LHCN-M2 (cell line): ENCODE results near the gene CACNA1B. TPM values are rescaled to one million over a fixed set of nuclear protein-coding genes. Genes with fewer than 3 reads are reported as not detected.
"Not testable (repeated sequence)": the region's sequence is repeated elsewhere in the genome, so short reads cannot be mapped to it uniquely, and the experiment has no call there.

ENCODE experiments used
- DNase-seq: peaks from one replicate; pipeline ENCODE4 v3.0.0-alpha.2; 2012; ENCODE audit warnings: low read depth
- total RNA-seq: library from RNA; depleted of rRNA; stranded (reverse); fragments of >200 nt; gene quantifications from 2 replicates; pipeline ENCODE4 v1.2.3, GENCODE V29; 2014

Gene CACNA1B
- total RNA-seq, 1 experiment from 2014 or later = not detected

DNA sequence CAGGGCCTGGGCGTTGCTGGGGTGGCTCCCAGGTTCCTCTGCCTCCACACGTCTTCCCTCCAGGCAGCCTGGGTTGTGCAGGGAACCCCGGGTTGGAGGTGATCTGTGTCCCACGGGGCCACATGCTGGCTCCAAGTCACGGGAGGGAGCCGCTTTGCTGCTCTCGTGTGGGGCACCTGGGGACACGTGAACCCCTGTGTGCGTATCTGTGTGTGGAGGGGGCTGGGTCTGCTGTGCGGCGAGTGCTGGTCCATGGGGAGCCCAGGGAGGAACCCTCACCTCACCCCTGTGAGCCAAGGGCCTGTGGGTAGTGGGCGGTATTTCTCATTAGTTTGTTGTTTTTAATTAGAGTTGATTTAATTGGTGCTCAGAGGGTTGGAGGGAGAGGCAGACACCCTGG is 7.5 kb downstream of the CACNA1B start:
- DNase-seq = not testable (repeated sequence)

DNA sequence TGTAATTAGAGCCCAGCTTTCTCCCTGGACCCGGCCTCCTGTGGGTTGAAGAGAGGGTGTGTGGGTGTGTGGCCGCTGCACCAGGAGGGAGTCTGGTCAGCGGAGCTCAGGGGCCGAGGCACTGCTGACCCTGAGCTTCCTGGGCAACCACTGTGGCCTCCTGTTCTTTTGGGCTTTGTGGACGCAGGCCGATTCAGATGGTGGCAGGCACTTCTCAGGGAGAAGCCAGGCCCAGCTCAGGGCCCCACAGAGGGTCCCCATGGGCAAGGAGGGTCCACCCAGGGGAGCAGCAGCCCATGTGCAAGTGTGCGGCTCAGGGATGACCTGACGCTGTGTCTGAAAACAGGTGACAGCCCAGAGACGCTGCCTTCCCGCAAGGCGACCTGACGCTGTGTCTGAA is 11.0 kb downstream of the CACNA1B start:
- DNase-seq = not testable (repeated sequence)

DNA sequence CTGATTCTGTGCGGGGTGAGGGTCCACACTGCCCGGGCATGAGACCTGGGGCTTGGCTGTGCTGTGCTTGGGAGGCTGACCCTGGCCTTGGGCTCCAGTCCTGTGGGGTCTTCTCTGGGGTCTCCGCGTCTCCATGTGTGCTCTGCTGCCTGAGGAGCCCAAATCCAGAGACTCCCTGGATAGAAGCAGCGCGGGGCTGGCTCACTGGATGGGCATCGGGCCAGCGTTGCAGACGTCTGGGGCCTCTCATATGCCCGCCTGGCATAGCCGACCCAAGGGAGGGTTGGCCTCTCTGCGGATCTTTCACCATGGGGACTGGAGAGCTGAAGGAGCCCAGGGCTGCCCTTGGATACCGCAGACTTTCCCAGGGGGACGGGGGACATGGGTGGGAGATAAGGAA is 12.4 kb downstream of the CACNA1B start:
- DNase-seq = not testable (repeated sequence)

- DNase-seq = not testable (repeated sequence)
Measured at GRCh38 chr9:137890768-137891587, 13.4 kb downstream of the CACNA1B start.

DNA sequence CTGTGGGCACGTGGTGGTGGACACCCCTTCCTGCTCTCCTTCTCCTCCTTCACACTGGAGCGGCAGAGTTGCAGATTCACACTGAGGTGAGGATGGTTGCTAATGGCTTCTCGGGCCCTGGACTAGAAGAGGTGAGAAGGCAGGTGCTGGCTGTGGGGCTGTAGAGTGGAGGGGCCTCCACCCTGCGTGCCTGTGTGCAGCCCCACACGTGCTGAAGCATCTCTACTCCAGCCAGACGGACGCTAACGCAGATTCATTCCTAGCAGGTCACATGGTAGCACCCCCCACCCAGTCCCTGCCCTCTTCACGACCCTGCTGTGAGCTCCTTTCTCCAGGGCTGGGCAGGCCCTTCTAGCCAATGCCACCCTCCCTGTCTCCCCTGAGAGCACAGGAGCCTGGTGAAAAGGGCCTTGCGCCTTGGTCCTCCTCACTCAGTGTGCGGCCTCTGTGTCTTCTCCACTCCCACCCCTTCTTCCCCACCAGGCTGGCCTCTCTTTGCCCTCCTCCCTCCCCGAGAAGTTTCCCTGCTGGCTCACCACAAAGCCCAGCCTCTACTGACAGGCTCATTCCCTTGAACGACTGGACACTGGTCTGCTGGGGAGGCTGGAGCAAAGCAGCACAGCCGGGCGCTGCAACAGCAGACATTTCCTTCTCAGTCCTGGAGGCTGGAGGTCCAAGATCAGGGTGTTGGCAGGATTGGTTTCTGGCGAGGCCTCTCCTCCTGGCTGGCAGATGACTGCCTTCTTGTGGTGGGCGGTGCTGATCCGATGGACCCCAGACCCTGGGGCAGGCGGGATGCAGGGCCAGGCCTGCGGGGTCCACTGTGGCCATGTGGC is 14.2 kb downstream of the CACNA1B start:
- DNase-seq = no peak

- no peak for DNase-seq
Measured at GRCh38 chr9:137892424-137893191, 15.0 kb downstream of the CACNA1B start.

- no peak for DNase-seq
Measured at GRCh38 chr9:137893670-137894069, 16.1 kb downstream of the CACNA1B start.

DNA sequence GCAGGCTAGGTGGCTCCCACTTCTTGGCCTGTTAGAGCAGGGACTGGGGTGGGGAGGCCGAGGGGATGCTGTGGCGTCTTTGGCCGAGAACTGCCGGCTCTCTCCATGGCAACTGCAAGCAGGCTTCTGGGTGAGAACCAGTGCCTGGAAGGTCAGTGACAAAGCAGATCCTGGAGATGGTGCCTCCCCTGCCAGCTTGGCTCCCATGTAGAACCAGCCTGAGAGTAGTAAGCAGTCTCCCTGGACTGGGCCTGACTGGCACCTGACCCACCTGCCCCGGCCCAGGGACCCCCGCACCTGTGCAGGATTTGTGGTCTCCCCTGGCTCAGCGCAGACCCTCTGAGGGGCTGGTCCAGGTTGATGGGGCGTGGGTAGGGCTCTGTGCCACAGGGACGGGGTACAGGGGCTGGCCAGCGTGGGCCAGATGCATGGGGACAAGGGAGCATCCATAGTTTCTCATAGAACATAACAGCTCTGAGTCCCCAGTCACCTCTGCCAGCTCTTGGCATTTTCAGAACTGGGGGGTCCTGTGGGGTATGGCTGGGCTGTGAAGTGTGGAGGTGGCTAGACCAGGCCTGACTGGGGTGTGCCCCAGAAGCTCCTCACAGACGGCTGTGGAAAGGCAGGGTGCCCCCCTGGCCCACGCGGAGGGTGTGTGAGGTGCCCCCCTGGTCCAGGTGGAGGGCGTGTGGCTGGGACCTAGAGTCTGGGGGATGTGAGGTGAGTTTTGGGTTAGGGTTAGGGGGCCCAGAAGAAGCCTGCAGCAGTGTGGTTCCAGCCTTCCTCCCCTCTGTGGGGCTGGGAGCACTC is 22.2 kb downstream of the CACNA1B start:
- no peak for DNase-seq

DNA sequence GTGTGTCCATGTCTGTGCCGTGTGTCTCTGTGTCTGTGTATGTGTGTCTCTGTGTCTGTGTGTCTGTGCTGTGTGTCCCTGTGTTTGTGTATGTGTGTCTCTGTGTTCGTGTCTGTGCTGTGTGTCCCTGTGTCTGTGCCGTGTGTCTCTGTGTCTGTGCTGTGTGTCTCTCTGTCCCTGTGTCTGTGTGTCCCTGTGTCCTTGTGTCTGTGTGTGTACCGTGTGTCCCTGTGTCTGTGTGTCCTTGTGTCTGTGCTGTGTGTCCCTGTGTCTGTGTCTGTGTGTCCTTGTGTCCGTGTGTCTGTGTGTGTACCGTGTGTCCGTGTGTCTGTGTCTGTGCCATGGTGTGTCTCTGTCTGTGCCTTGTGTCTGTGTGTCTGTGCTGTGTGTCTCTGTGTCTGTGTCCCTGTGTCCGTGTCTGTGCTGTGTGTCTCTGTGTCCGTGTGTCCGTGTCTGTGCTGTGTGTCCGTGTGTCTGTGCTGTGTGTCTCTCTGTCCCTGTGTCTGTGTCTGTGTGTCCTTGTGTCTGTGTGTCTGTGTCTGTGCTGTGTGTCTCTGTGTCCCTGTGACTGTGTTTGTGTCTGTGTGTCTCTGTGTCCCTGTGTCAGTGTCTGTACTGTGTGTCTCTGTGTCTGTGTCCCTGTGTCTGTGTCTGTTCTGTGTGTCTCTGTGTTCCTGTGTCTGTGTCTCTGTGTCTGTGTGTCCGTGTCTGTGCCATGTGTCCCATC is 23.2 kb downstream of the CACNA1B start:
- DNase-seq = no peak

GRCh38 chr9:137902646-137903045 is 25.1 kb downstream of the CACNA1B start:
- no peak for DNase-seq

GRCh38 chr9:137905740-137906139 is 28.2 kb downstream of the CACNA1B start:
- DNase-seq = no peak

GRCh38 chr9:137907776-137908175 is 30.2 kb downstream of the CACNA1B start:
- DNase-seq = no peak

DNA sequence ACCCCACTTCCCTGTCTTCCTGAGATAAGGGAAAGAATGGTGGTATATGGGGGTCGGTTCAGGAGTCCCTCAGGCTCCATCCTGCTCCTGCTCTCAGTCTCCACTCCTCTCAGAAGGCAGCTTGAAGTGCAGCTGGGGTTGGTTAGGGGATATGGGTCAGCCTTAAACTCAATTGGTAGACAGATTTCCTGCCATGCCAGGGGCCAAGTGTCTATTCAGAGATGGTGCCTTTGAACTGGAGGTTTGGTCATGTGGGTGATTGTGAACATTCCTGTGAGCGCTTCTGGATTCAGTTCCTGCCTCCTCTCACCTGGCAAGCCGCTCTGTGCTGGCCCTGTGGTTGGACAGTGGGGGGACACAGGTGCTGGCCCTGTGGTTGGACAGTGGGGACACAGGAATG is 35.1 kb downstream of the CACNA1B start:
- DNase-seq = no peak

DNA sequence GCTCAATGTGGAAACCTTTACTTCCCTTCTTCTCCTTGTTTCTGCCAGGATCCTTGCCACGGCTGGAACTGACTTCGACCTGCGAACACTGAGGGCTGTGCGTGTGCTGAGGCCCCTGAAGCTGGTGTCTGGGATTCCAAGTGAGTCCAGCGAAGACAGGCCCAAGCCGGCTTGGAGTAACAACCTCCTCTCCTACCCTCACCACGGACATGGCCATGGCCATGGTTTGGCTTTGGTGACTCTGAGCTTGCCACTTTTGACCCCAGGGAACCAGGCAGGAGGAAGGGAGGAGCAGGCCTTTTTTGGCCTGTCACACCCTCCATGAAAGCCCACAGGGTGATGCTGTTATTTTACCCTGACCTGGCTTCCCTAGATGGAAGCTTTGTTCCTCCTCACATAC is 35.5 kb downstream of the CACNA1B start:
- DNase-seq = no peak

- DNase-seq = no peak
Measured at GRCh38 chr9:137913771-137914767, 36.5 kb downstream of the CACNA1B start.

DNA sequence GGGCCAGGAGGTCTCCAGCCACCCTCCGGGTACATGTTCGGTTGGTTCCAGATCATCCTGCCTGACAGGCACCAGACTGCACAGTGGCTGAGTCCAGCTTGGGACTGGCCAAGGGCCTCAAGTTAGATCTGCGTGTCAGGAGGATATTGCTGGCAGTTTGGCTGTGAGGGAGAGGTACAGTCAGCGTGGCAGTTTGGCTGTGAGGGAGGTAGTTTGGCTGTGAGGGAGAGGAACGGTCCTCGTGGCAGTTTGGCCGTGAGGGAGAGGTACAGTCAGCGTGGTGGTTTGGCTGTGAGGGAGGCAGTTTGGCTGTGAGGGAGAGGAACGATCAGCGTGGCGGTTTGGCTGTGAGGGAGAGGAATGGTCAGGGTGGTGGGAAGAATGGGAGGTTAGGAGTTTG is 39.0 kb downstream of the CACNA1B start:
- no peak for DNase-seq

DNA sequence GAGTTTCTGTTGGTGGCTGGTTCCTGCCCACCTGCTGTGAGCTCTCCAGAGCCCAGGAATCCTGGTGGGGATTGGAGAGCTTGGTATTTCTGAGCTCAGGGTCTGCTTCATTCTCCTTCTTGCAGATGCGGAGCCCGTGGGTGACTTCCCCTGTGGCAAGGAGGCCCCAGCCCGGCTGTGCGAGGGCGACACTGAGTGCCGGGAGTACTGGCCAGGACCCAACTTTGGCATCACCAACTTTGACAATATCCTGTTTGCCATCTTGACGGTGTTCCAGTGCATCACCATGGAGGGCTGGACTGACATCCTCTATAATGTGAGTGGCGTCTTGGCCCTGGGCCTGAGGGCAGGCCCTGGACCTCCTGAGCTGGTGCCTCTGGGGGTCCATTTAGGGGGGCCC is 39.5 kb downstream of the CACNA1B start:
- no peak for DNase-seq

DNA sequence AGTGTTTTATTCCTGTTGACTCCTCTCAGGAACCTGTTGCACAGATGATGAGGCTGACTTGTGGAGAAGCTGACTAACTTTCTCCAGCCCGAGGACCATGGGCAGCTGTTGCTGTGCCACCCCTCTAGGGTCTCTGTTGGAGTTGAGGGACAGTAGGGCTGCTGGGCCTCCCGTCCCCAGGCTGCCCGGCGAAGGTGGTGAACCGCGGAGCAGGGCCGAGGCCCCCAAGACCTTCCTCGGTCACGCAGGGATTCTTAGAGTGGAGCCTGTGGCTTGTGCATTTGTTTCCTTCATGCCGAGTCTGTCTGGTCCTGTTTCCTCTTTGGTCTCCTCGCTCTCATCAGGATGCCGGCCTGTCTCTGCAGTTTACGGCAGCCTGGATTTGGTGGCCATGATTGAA is 40.2 kb downstream of the CACNA1B start:
- no peak for DNase-seq
